Measurements from ENCODE around the gene RREB1. TPM values are rescaled to one million over a fixed set of nuclear protein-coding genes. Genes with fewer than 3 reads are reported as not detected.
A peak's percentile ranks its signal among the peaks of the same experiment; 100 is the strongest.

RREB1 gene
- total and polyA plus RNA-seq, 12 donors, result 8.0 to 79.5 (median 48.7) TPM

- H3K4me3 ChIP-seq, result no peak overlapping the region
- peaks cover 0 to 40% of the 10 kb centered on the region in 2 donors for H3K36me3 ChIP-seq (replicated peaks in 1 of 2)
- no peaks in the 10 kb centered on the region for H3K9me3 ChIP-seq (replicated peaks in 1 of 3)
- peak overlapping the region; percentile 5 to 71 (median 48) for H3K27ac ChIP-seq
- DNase-seq, result peak in 6 of 7 donors; percentile 37 to 77 (median 65)
- no peaks in the 10 kb centered on the region for H3K27me3 ChIP-seq
- intact Hi-C loops (cut with DNase I), result loop anchor here (5.0 to 10.0 kb wide), 2 partner anchors 136 to 519 kb away; partner anchors contain the start of gene RREB1 (in 1 of the 2)
- TF ChIP-seq CTCF (IDR thresholded peaks at IDR 0.05), result peak; percentile 79 to 92 (median 90)
- no peak for TF ChIP-seq POLR2A (IDR thresholded peaks at IDR 0.05)
- peaks cover 8 to 27% of the 10 kb centered on the region in 2 donors for H3K4me1 ChIP-seq (replicated peaks in 1 of 2)
- WGBS, 4 donors, result 3 to 6% (median 5%) methylated on average over 7 of the region's 7 CpGs
Measured at GRCh38 chr6:7243179-7243981, 135.6 kb downstream of the RREB1 start.

GRCh38 chr6:7245668-7246393, 138.1 kb downstream of the RREB1 start:
- no peaks in the 10 kb centered on the region for H3K9me3 ChIP-seq (replicated peaks in 1 of 3)
- no peak for TF ChIP-seq CTCF (IDR thresholded peaks at IDR 0.05)
- peaks cover 0 to 50% of the 10 kb centered on the region in 2 donors for H3K36me3 ChIP-seq (replicated peaks in 1 of 2)
- intact Hi-C loops (cut with DNase I), result loop anchor here (10.0 kb wide), 1 partner anchor 521 kb away; no protein-coding TSS in a partner anchor
- peaks cover 8 to 24% of the 10 kb centered on the region in 2 donors for H3K4me1 ChIP-seq (replicated peaks in 1 of 2)
- H3K27ac ChIP-seq, result no peak overlapping the region
- no peak for DNase-seq
- H3K4me3 ChIP-seq, result no peak overlapping the region
- H3K27me3 ChIP-seq, result no peaks in the 10 kb centered on the region
- 90 to 96% (median 93%) methylated on average over 9 to 15 of the region's 15 CpGs for WGBS, 4 donors

GRCh38 chr6:7246401-7247178, 138.8 kb downstream of the RREB1 start:
- Histone ChIP-seq H3K27ac (no peak overlapping the region), H3K36me3 (replicated peaks in 1 of 2) (peaks cover 0 to 45% of the 10 kb centered on the region in 2 donors), H3K9me3 (replicated peaks in 1 of 3) (no peaks in the 10 kb centered on the region), H3K4me3 (no peak overlapping the region), H3K4me1 (replicated peaks in 1 of 2) (peaks cover 8 to 24% of the 10 kb centered on the region in 2 donors), H3K27me3 (no peaks in the 10 kb centered on the region)
- 94 to 95% (median 94%) methylated on average over 70 to 71 of the region's 71 CpGs for WGBS, 4 donors
- TF ChIP-seq POLR2A (IDR thresholded peaks at IDR 0.05), result no peak
- TF ChIP-seq CTCF (IDR thresholded peaks at IDR 0.05), result no peak
- DNase-seq, result no peak
- intact Hi-C loops (cut with DNase I), result loop anchor here (10.0 kb wide), 1 partner anchor 522 kb away; no protein-coding TSS in a partner anchor

GRCh38 chr6:7247179-7247456, 139.4 kb downstream of the RREB1 start:
- intact Hi-C loops (cut with DNase I), result loop anchor here (10.0 kb wide), 1 partner anchor 522 kb away; no protein-coding TSS in a partner anchor
- H3K4me3 ChIP-seq, result no peak overlapping the region
- peaks cover 8 to 24% of the 10 kb centered on the region in 2 donors for H3K4me1 ChIP-seq (replicated peaks in 1 of 2)
- no peak for TF ChIP-seq CTCF (IDR thresholded peaks at IDR 0.05)
- no peak for TF ChIP-seq POLR2A (IDR thresholded peaks at IDR 0.05)
- H3K36me3 ChIP-seq (replicated peaks in 1 of 2), result peaks cover 0 to 45% of the 10 kb centered on the region in 2 donors
- H3K9me3 ChIP-seq (replicated peaks in 1 of 3), result no peaks in the 10 kb centered on the region
- DNase-seq, result no peak
- 92 to 96% (median 94%) methylated on average over 6 to 15 of the region's 15 CpGs for WGBS, 4 donors
- H3K27ac ChIP-seq, result no peak overlapping the region
- H3K27me3 ChIP-seq, result no peaks in the 10 kb centered on the region

Data from adrenal gland (tissue), 12 donors.